CD4-positive, alpha-beta T cell (primary cell): ENCODE results near the gene DCAF16. TPM values are rescaled to one million over a fixed set of nuclear protein-coding genes. Genes with fewer than 3 reads are reported as not detected.
"Not testable (repeated sequence)": the region's sequence is repeated elsewhere in the genome, so short reads cannot be mapped to it uniquely, and the experiment has no call there.

Source experiments
- ATAC-seq: fragments of 200-7000 bp; cut with Tn5 transposase; one replicate; pipeline ENCODE4 v1.10.0; 2022; ENCODE audit warnings: mild to moderate bottlenecking; ENCODE audit not compliant: poor library complexity
- CTCF ChIA-PET: fragments of 350-600 bp; sonication (Branson Sonifier 250); formaldehyde crosslinking; loops from one replicate; lab custom pipeline; 2021; ENCODE audit warnings: antibody characterized with exemption, inconsistent platforms; lab: Charles Lee
- POLR2A ChIA-PET: fragments of 350-600 bp; sonication (Branson Sonifier 250); formaldehyde crosslinking; loops from one replicate; lab custom pipeline; 2021; ENCODE audit warnings: antibody characterized with exemption, inconsistent platforms; lab: Charles Lee
- DNase-seq, 14 experiments: peaks; one replicate each; pipeline ENCODE4 v3.0.0-alpha.2; 2013 to 2020; ENCODE audit warnings: mixed read lengths in 2 of 14
- H3K27ac ChIP-seq, 2 donors: one replicate each; pipeline versions ENCODE4 v1.5.1 to v1.7.0; 2013; ENCODE audit warnings: low read length in 2 of 2, low read depth in 1 of 2, mild to moderate bottlenecking in 1 of 2
- H3K27me3 ChIP-seq, 2 experiments: 1 replicate in 1 of 2; 2 replicates in 1 of 2; pipeline versions ENCODE4 v1.6.1 to v1.7.0; 2013; ENCODE audit warnings: low read length in 2 of 2, control low read depth in 1 of 2, mild to moderate bottlenecking in 1 of 2, moderate library complexity in 1 of 2; ENCODE audit not compliant: insufficient read depth in 2 of 2, control insufficient read depth in 1 of 2
- H3K36me3 ChIP-seq: one replicate; pipeline ENCODE4 v1.6.1; 2013; ENCODE audit warnings: low read length, control low read depth; ENCODE audit not compliant: insufficient read depth
- H3K4me1 ChIP-seq: one replicate; pipeline ENCODE4 v1.6.1; 2013; ENCODE audit warnings: low read length, control low read depth; ENCODE audit not compliant: insufficient read depth
- H3K4me3 ChIP-seq: one replicate; pipeline ENCODE4 v1.5.1; 2013; ENCODE audit warnings: mild to moderate bottlenecking, low read length, moderate library complexity
- H3K9me3 ChIP-seq, 2 experiments: 1 replicate in 1 of 2; 2 replicates in 1 of 2; pipeline versions ENCODE4 v1.6.1 to v1.7.0; 2013; ENCODE audit warnings: low read length in 2 of 2, mild to moderate bottlenecking in 2 of 2, control low read depth in 1 of 2, moderate library complexity in 1 of 2; ENCODE audit not compliant: control insufficient read depth in 1 of 2, insufficient read depth in 1 of 2
- H3K27ac Mint-ChIP-seq: one replicate; pipeline ENCODE4 v1.8.0; 2020; ENCODE audit warnings: mixed read lengths
- H3K27me3 Mint-ChIP-seq: one replicate; pipeline ENCODE4 v1.8.0; 2021; ENCODE audit warnings: mixed read lengths
- H3K36me3 Mint-ChIP-seq: one replicate; pipeline ENCODE4 v1.8.0; 2021; ENCODE audit warnings: low read depth, mixed read lengths
- H3K4me1 Mint-ChIP-seq: one replicate; pipeline ENCODE4 v1.8.0; 2021; ENCODE audit warnings: low read depth, mixed read lengths
- H3K4me3 Mint-ChIP-seq: one replicate; pipeline ENCODE4 v1.8.0; 2020; ENCODE audit warnings: mild to moderate bottlenecking, mixed read lengths
- H3K9me3 Mint-ChIP-seq: one replicate; pipeline ENCODE4 v1.8.0; 2020; ENCODE audit warnings: mixed read lengths
- intact Hi-C, 2 experiments: fragments of 100-400 bp; cut with DNase I in 1 of 2; cut with micrococcal nuclease in 1 of 2; formaldehyde crosslinking; loops; one replicate each; pipeline versions ENCODE4 v1.15.1 to v1.9.0; 2023 to 2025; cut with DNase I, micrococcal nuclease
- total RNA-seq, 174 experiments: library from RNA in 2 of 174; stranded (reverse) in 2 of 174; gene quantifications; one replicate each; pipeline ENCODE4 v1.2.3 and lab custom pipeline; 2021 to 2026
- TF ChIP-seq, protein P1 (sequence below): fragments of 200-600 bp; IDR thresholded peaks from one replicate; pipeline ENCODE4 v1.8.0; 2022; ENCODE audit warnings: antibody characterized with exemption, mild to moderate bottlenecking

DCAF16 gene
- total RNA-seq, 2 experiments from 2014 or later = 88.5 to 91.4 TPM

DNA sequence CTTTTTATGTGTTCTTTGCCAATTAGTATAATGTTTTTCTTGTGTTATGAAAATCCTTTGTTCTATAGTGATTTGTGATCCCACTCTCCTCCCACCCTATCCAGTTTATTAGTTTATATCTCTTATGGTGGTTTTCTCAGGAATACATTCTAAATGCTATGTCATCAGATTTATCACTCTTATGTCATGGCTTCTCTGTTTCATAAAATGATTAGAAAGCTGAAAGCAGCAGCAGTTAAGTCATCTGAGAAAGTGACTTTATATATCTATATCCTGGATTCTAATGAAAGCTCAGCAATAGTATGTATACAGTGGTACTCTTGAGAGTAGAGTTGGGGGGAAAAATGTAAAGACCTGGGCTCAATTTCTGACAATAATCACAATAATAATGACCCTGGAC lies 41.4 kb upstream of the DCAF16 start:
- H3K27ac Mint-ChIP-seq = no peak overlapping the region
- no peak for DNase-seq
- no peak overlapping the region for H3K4me3 ChIP-seq
- no peak overlapping the region for H3K4me3 Mint-ChIP-seq
- H3K9me3 Mint-ChIP-seq = no peaks in the 10 kb centered on the region
- no peaks in the 10 kb centered on the region for H3K27me3 ChIP-seq
- H3K4me1 ChIP-seq = no peaks in the 10 kb centered on the region
- H3K9me3 ChIP-seq = no peaks in the 10 kb centered on the region
- no peaks in the 10 kb centered on the region for H3K36me3 ChIP-seq
- ChIA-PET POLR2A (no interaction called here), CTCF (no interaction called here)
- no peaks in the 10 kb centered on the region for H3K27me3 Mint-ChIP-seq
- H3K36me3 Mint-ChIP-seq = no peaks in the 10 kb centered on the region
- H3K27ac ChIP-seq = no peak overlapping the region
- ATAC-seq = no peak
- intact Hi-C loops = no loop called here
- TF ChIP-seq, protein P1, sequence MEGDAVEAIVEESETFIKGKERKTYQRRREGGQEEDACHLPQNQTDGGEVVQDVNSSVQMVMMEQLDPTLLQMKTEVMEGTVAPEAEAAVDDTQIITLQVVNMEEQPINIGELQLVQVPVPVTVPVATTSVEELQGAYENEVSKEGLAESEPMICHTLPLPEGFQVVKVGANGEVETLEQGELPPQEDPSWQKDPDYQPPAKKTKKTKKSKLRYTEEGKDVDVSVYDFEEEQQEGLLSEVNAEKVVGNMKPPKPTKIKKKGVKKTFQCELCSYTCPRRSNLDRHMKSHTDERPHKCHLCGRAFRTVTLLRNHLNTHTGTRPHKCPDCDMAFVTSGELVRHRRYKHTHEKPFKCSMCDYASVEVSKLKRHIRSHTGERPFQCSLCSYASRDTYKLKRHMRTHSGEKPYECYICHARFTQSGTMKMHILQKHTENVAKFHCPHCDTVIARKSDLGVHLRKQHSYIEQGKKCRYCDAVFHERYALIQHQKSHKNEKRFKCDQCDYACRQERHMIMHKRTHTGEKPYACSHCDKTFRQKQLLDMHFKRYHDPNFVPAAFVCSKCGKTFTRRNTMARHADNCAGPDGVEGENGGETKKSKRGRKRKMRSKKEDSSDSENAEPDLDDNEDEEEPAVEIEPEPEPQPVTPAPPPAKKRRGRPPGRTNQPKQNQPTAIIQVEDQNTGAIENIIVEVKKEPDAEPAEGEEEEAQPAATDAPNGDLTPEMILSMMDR = no peak
- H3K4me1 Mint-ChIP-seq = no peaks in the 10 kb centered on the region

DNA sequence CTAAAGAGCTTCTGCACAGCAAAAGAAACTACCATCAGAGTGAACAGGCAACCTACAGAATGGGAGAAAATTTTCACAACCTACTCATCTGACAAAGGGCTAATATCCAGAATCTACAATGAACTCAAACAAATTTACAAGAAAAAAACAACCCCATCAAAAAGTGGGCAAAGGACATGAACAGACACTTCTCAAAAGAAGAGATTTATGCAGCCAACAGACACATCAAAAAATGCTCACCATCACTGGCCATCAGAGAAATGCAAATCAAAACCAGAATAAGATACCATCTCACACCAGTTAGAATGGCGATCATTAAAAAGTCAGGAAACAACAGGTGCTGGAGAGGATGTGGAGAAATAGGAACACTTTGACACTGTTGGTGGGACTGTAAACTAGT lies 39.7 kb upstream of the DCAF16 start:
- H3K4me1 ChIP-seq, H3K27me3 ChIP-seq, H3K4me3 Mint-ChIP-seq, DNase-seq, H3K4me3 ChIP-seq, H3K9me3 Mint-ChIP-seq, H3K4me1 Mint-ChIP-seq, ATAC-seq, H3K36me3 Mint-ChIP-seq, H3K27ac Mint-ChIP-seq, CTCF ChIA-PET, H3K9me3 ChIP-seq, H3K27me3 Mint-ChIP-seq, H3K27ac ChIP-seq, POLR2A ChIA-PET, intact Hi-C loops, H3K36me3 ChIP-seq: not testable (repeated sequence)

DNA sequence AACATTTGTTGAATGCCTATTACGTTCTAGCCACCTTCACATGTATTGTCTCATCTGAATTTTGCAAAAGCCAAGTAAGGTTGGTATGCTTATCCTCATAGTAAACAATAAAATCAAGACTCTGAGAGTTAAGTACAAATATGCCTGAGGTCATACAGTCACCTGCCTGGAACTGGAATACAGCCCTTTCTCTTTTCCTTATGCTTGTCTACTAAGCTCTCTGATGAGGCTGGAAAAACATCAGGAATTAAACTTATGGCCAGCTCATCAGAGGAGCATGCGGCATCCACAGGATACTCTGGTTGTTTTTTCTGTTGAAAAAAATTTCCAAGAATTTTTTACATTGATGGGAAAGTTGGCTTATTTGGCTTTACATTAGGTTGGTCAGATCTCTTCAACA lies 35.7 kb upstream of the DCAF16 start:
- H3K4me3 ChIP-seq = no peak overlapping the region
- no peaks in the 10 kb centered on the region for H3K36me3 ChIP-seq
- Mint-ChIP-seq H3K27ac (no peak overlapping the region), H3K4me1 (no peaks in the 10 kb centered on the region), H3K4me3 (no peak overlapping the region), H3K9me3 (no peaks in the 10 kb centered on the region), H3K27me3 (no peaks in the 10 kb centered on the region), H3K36me3 (no peaks in the 10 kb centered on the region)
- CTCF ChIA-PET = interaction anchor here (1.1 kb wide), 1 partner anchor 22 kb away, joined by 3 read pairs; no protein-coding TSS in a partner anchor
- TF ChIP-seq, protein P1 = no peak
- no peak overlapping the region for H3K27ac ChIP-seq
- H3K9me3 ChIP-seq = no peaks in the 10 kb centered on the region
- DNase-seq = no peak
- no peaks in the 10 kb centered on the region for H3K4me1 ChIP-seq
- no peaks in the 10 kb centered on the region for H3K27me3 ChIP-seq
- no peak for ATAC-seq
- intact Hi-C loops = no loop called here
- POLR2A ChIA-PET = no interaction called here

DNA sequence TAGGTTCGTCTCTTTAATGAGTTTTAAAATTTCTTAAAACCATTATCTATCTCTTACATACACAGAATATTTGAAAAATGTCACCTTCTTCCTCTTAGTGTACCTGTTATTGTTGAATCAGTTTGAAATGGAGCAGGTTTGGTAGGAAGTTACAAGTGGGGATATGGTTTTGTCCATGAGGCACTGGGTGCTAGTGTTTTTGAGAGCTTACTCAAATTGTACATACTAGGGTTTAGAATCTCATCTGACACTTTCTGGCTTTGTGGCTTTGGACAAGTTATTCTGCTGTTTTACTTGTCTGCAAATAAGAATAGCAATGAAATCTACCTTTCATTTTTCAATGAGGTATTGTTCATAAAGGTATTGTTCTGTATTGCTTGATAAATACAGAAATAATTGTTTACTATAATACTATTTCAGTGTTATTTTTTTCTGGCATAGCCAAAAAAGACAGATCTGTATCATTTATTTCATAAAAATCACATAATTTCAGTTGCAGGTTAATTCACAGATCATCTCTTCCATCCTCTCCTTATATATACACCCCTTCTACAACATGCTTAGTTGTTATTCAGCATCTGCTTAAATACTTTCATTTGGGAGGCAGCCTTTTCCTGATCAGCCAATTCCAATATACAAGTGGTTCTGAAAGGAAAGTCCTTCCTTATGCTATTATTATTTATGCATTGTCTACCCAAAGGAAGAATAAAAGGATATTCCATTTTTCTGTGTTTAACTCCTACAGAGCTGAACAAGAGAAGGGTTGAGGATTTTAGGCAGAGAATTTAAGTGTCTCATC lies 13.5 kb upstream of the DCAF16 start:
- TF ChIP-seq, protein P1 = no peak
- H3K9me3 Mint-ChIP-seq = no peaks in the 10 kb centered on the region
- intact Hi-C loops = no loop called here
- Histone ChIP-seq H3K36me3 (no peaks in the 10 kb centered on the region), H3K27me3 (no peaks in the 10 kb centered on the region), H3K4me1 (no peaks in the 10 kb centered on the region), H3K27ac (no peak overlapping the region), H3K9me3 (no peaks in the 10 kb centered on the region), H3K4me3 (no peak overlapping the region)
- DNase-seq (no peak), ATAC-seq (no peak)
- POLR2A ChIA-PET = no interaction called here
- H3K27me3 Mint-ChIP-seq = no peaks in the 10 kb centered on the region
- H3K27ac Mint-ChIP-seq = no peak overlapping the region
- peaks cover 9% of the 10 kb centered on the region for H3K4me1 Mint-ChIP-seq
- no peaks in the 10 kb centered on the region for H3K36me3 Mint-ChIP-seq
- CTCF ChIA-PET = no interaction called here
- H3K4me3 Mint-ChIP-seq = no peak overlapping the region
